ENCODE results near the gene HEXD.
"Not testable (repeated sequence)": the region's sequence is repeated elsewhere in the genome, so short reads cannot be mapped to it uniquely, and the experiment has no call there.

The HEXD gene

DNA sequence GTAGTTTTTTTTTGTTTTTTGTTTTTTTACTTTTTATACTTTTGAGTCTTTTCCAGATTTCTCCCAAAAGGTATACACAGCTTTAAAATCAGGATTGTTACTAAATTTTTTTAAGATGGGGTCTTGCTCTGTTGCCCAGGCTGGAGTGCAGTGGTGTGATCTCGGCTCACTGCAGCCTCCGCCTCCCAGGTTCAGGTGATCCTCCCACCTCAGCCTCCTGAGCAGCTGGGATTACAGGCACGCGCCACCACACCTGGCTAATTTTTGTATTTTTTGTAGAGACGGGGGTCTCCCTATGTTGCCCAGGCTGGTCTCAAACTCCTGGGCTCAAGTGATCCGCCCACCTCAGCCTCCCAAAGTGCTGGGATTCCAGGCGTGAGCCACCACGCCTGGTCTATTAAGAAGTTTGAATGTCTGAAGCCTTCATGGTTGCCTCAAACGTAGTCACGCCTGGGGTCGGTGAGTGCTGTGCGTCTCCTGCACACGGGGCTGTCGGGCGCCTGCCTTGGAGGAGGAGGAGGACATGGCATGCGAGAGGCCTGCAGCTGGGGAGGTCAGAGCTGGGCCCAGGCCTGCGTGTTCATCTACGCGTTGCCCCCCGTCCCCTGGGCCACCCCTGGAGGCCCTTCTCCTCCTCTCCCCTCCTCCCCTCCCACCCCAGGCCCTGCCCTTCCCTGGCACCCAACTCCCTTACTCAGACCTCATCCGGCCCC is 35.8 kb upstream of the HEXD start:
- ATAC-seq, result not testable (repeated sequence)

DNA sequence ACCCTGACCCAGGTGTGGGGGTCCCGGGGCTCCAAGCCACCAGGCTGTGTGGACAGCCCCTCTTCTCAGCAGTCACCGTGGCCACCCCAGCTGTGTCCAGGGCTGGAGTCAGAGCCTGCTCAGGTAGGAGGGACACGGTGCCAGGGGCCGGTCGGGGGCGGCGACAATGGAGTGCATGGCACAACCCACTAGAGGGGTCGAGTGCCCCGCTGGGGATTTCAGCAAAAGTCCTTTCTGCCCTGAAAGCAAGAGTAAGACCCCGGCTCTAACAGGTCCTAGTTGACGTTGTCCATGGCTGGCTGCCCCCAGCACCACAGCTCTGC is 35.3 kb upstream of the HEXD start:
- ATAC-seq, result no peak
- TF ChIP-seq PPARA (CRISPR knock-in tag; IDR thresholded peaks at IDR 0.05; ENCODE audit: borderline replicate concordance) (no peak), OSR1 (CRISPR knock-in tag; IDR thresholded peaks at IDR 0.05) (no peak), ZNF70 (CRISPR knock-in tag; IDR thresholded peaks at IDR 0.05) (no peak), SNAI2 (CRISPR knock-in tag; IDR thresholded peaks at IDR 0.05) (no peak)
- TF ChIP-seq, protein P1, sequence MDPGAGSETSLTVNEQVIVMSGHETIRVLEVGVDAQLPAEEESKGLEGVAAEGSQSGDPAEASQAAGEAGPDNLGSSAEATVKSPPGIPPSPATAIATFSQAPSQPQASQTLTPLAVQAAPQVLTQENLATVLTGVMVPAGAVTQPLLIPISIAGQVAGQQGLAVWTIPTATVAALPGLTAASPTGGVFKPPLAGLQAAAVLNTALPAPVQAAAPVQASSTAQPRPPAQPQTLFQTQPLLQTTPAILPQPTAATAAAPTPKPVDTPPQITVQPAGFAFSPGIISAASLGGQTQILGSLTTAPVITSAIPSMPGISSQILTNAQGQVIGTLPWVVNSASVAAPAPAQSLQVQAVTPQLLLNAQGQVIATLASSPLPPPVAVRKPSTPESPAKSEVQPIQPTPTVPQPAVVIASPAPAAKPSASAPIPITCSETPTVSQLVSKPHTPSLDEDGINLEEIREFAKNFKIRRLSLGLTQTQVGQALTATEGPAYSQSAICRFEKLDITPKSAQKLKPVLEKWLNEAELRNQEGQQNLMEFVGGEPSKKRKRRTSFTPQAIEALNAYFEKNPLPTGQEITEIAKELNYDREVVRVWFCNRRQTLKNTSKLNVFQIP (CRISPR knock-in tag; IDR thresholded peaks at IDR 0.05; ENCODE audit: borderline replicate concordance, low read depth), result no peak
- TF ChIP-seq, protein P2, sequence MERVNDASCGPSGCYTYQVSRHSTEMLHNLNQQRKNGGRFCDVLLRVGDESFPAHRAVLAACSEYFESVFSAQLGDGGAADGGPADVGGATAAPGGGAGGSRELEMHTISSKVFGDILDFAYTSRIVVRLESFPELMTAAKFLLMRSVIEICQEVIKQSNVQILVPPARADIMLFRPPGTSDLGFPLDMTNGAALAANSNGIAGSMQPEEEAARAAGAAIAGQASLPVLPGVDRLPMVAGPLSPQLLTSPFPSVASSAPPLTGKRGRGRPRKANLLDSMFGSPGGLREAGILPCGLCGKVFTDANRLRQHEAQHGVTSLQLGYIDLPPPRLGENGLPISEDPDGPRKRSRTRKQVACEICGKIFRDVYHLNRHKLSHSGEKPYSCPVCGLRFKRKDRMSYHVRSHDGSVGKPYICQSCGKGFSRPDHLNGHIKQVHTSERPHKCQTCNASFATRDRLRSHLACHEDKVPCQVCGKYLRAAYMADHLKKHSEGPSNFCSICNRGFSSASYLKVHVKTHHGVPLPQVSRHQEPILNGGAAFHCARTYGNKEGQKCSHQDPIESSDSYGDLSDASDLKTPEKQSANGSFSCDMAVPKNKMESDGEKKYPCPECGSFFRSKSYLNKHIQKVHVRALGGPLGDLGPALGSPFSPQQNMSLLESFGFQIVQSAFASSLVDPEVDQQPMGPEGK (CRISPR knock-in tag; IDR thresholded peaks at IDR 0.05; ENCODE audit: borderline replicate concordance), result no peak

DNA sequence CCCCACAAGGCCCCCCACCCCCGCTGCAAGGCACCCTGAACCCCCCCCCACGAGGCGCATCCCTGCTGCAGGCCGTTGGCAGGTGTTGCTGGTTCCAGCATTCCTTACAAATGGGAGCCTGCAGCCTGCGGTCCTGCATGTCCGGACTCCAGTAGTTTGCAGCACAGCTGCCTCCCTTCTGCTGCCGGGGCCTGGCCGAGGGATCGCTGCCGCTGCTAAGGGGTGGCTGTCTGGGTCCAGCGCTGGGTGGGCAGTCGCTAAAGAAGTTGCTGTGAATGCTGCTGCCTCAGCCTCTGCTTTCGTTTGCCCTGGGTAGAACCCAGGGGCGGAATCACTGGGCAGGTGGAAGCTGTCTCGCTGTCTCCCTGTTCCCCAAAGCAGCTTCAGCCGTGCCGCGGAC is 34.7 kb upstream of the HEXD start:
- TF ChIP-seq TOX (CRISPR knock-in tag; IDR thresholded peaks at IDR 0.05; ENCODE audit: borderline replicate concordance), result no peak
- TF ChIP-seq ZFP3 (CRISPR knock-in tag; IDR thresholded peaks at IDR 0.05), result no peak
- TF ChIP-seq, protein P3, sequence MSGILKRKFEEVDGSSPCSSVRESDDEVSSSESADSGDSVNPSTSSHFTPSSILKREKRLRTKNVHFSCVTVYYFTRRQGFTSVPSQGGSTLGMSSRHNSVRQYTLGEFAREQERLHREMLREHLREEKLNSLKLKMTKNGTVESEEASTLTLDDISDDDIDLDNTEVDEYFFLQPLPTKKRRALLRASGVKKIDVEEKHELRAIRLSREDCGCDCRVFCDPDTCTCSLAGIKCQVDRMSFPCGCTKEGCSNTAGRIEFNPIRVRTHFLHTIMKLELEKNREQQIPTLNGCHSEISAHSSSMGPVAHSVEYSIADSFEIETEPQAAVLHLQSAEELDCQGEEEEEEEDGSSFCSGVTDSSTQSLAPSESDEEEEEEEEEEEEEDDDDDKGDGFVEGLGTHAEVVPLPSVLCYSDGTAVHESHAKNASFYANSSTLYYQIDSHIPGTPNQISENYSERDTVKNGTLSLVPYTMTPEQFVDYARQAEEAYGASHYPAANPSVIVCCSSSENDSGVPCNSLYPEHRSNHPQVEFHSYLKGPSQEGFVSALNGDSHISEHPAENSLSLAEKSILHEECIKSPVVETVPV (CRISPR knock-in tag; IDR thresholded peaks at IDR 0.05), result no peak
- TF ChIP-seq GLIS3 (CRISPR knock-in tag; IDR thresholded peaks at IDR 0.05), result no peak
- TF ChIP-seq, protein P1 (CRISPR knock-in tag; IDR thresholded peaks at IDR 0.05; ENCODE audit: borderline replicate concordance, low read depth), result no peak
- no peak for TF ChIP-seq ZC3H10 (CRISPR knock-in tag; IDR thresholded peaks at IDR 0.05)
- TF ChIP-seq, protein P4, sequence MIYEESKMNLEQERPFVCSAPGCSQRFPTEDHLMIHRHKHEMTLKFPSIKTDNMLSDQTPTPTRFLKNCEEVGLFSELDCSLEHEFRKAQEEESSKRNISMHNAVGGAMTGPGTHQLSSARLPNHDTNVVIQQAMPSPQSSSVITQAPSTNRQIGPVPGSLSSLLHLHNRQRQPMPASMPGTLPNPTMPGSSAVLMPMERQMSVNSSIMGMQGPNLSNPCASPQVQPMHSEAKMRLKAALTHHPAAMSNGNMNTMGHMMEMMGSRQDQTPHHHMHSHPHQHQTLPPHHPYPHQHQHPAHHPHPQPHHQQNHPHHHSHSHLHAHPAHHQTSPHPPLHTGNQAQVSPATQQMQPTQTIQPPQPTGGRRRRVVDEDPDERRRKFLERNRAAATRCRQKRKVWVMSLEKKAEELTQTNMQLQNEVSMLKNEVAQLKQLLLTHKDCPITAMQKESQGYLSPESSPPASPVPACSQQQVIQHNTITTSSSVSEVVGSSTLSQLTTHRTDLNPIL (CRISPR knock-in tag; IDR thresholded peaks at IDR 0.05; ENCODE audit: low read depth), result no peak
- TF ChIP-seq SNAI2 (CRISPR knock-in tag; IDR thresholded peaks at IDR 0.05), result no peak
- TF ChIP-seq, protein P5, sequence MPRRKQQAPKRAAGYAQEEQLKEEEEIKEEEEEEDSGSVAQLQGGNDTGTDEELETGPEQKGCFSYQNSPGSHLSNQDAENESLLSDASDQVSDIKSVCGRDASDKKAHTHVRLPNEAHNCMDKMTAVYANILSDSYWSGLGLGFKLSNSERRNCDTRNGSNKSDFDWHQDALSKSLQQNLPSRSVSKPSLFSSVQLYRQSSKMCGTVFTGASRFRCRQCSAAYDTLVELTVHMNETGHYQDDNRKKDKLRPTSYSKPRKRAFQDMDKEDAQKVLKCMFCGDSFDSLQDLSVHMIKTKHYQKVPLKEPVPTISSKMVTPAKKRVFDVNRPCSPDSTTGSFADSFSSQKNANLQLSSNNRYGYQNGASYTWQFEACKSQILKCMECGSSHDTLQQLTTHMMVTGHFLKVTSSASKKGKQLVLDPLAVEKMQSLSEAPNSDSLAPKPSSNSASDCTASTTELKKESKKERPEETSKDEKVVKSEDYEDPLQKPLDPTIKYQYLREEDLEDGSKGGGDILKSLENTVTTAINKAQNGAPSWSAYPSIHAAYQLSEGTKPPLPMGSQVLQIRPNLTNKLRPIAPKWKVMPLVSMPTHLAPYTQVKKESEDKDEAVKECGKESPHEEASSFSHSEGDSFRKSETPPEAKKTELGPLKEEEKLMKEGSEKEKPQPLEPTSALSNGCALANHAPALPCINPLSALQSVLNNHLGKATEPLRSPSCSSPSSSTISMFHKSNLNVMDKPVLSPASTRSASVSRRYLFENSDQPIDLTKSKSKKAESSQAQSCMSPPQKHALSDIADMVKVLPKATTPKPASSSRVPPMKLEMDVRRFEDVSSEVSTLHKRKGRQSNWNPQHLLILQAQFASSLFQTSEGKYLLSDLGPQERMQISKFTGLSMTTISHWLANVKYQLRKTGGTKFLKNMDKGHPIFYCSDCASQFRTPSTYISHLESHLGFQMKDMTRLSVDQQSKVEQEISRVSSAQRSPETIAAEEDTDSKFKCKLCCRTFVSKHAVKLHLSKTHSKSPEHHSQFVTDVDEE (CRISPR knock-in tag; IDR thresholded peaks at IDR 0.05), result no peak
- TF ChIP-seq RARB (CRISPR knock-in tag; IDR thresholded peaks at IDR 0.05), result no peak
- no peak for TF ChIP-seq ZNF565 (CRISPR knock-in tag; conservative IDR thresholded peaks at IDR 0.05; ENCODE audit: low read depth)
- TF ChIP-seq ARNTL (CRISPR knock-in tag; IDR thresholded peaks at IDR 0.05; ENCODE audit: borderline replicate concordance, low read depth), result no peak
- no peak for TF ChIP-seq ZNF8 (CRISPR knock-in tag; IDR thresholded peaks at IDR 0.05)
- no peak for TF ChIP-seq ZFP30 (CRISPR knock-in tag; IDR thresholded peaks at IDR 0.05)
- no peak for TF ChIP-seq ZNF70 (CRISPR knock-in tag; IDR thresholded peaks at IDR 0.05)
- no peak for TF ChIP-seq OSR1 (CRISPR knock-in tag; IDR thresholded peaks at IDR 0.05)
- no peak for TF ChIP-seq CSDC2 (CRISPR knock-in tag; IDR thresholded peaks at IDR 0.05)
- no peak for TF ChIP-seq PPARA (CRISPR knock-in tag; IDR thresholded peaks at IDR 0.05; ENCODE audit: borderline replicate concordance)
- ATAC-seq, result no peak
